ENCODE data around the gene SPATC1L.
"Not testable (repeated sequence)": the region's sequence is repeated elsewhere in the genome, so short reads cannot be mapped to it uniquely, and the experiment has no call there.

The SPATC1L gene

GRCh38 chr21:46199436-46200373 lies 15.4 kb upstream of the SPATC1L start:
- DNase-seq: no peak

GRCh38 chr21:46196733-46197132 lies 12.5 kb upstream of the SPATC1L start:
- DNase-seq: no peak

- no peak for DNase-seq
These were observed 11.4 kb upstream of the SPATC1L start for GRCh38 chr21:46195595-46196195.

GRCh38 chr21:46194374-46195334 lies 10.4 kb upstream of the SPATC1L start:
- DNase-seq: no peak

GRCh38 chr21:46193829-46194373 lies 9.6 kb upstream of the SPATC1L start:
- DNase-seq: no peak

GRCh38 chr21:46191686-46192575 lies 7.7 kb upstream of the SPATC1L start:
- no peak for DNase-seq

GRCh38 chr21:46191257-46191685 lies 7.0 kb upstream of the SPATC1L start:
- no peak for DNase-seq

- DNase-seq: no peak
These were observed 6.4 kb upstream of the SPATC1L start for GRCh38 chr21:46190491-46191131.

- DNase-seq: no peak
These were observed 5.8 kb upstream of the SPATC1L start for GRCh38 chr21:46189959-46190490.

GRCh38 chr21:46189213-46189958 lies 5.1 kb upstream of the SPATC1L start:
- DNase-seq: no peak

GRCh38 chr21:46188226-46189212 lies 4.3 kb upstream of the SPATC1L start:
- DNase-seq: peak; percentile 5

- no peak for DNase-seq
These were observed 3.6 kb upstream of the SPATC1L start for GRCh38 chr21:46187814-46188213.

GRCh38 chr21:46187261-46187660 lies 3.0 kb upstream of the SPATC1L start:
- DNase-seq: no peak

GRCh38 chr21:46185716-46186115 lies 1.5 kb upstream of the SPATC1L start:
- DNase-seq: no peak

GRCh38 chr21:46184625-46185555 lies 631 bp upstream of the SPATC1L start:
- peak; percentile 67 for DNase-seq

GRCh38 chr21:46183337-46183909 lies 836 bp downstream of the SPATC1L start:
- not testable (repeated sequence) for DNase-seq
